Mucosa of descending colon (tissue), 3 donors: ENCODE results near the gene DPP6. TPM values are rescaled to one million over a fixed set of nuclear protein-coding genes. Genes with fewer than 3 reads are reported as not detected.

Source experiments
- ATAC-seq: fragments of 200-7000 bp; cut with Tn5 transposase; one replicate; pipeline ENCODE4 v1.9.1; 2020; ENCODE audit warnings: mild to moderate bottlenecking, moderate library complexity
- DNase-seq, 3 donors: peaks; one replicate each; pipeline ENCODE4 v3.0.0-alpha.2; 2020
- H3K36me3 ChIP-seq: fragments of 200-600 bp; one replicate; pipeline ENCODE4 v1.8.0; 2021; ENCODE audit warnings: low read depth, mild to moderate bottlenecking
- H3K4me1 ChIP-seq: fragments of 200-600 bp; one replicate; pipeline ENCODE4 v1.8.0; 2021; ENCODE audit warnings: low read depth, mild to moderate bottlenecking
- H3K4me3 ChIP-seq: fragments of 200-600 bp; one replicate; pipeline ENCODE4 v1.8.0; 2021; ENCODE audit warnings: mild to moderate bottlenecking
- H3K9me3 ChIP-seq: fragments of 200-600 bp; one replicate; pipeline ENCODE4 v1.8.0; 2021; ENCODE audit warnings: mild to moderate bottlenecking
- CTCF ChIP-seq: fragments of 200-600 bp; IDR thresholded peaks from one replicate; pipeline ENCODE4 v1.8.0; 2022; ENCODE audit warnings: antibody characterized with exemption, mild to moderate bottlenecking
- intact Hi-C, 2 donors: fragments of 100-400 bp; cut with DNase I in 1 of 2; cut with micrococcal nuclease in 1 of 2; formaldehyde crosslinking; loops; one replicate each; pipeline versions ENCODE4 v1.11.0 to v1.11.1; 2022; cut with DNase I, micrococcal nuclease
- total RNA-seq, 3 donors: library from RNA; stranded (reverse); fragmentation: NEBNext Ultra II Directional in 2 of 3; extraction: Animal tissue kit (Norgen Biotek cat#: 25700) in 2 of 3; gene quantifications; one replicate each; pipeline versions ENCODE4 v1.2.1 to v1.2.4, GENCODE V29; 2021 to 2023
- donor health status: DM: no; HTN: no; CAD: no; lungs with moderate emphysema.
- donor health status: DM: no; HTN: no; CAD: no.
- donor health status: DM: no; HTN: yes; CAD: no.

DPP6 gene
- total RNA-seq, 3 donors from 2014 or later, result 1.3 to 33.8 (median 1.5) TPM

DNA sequence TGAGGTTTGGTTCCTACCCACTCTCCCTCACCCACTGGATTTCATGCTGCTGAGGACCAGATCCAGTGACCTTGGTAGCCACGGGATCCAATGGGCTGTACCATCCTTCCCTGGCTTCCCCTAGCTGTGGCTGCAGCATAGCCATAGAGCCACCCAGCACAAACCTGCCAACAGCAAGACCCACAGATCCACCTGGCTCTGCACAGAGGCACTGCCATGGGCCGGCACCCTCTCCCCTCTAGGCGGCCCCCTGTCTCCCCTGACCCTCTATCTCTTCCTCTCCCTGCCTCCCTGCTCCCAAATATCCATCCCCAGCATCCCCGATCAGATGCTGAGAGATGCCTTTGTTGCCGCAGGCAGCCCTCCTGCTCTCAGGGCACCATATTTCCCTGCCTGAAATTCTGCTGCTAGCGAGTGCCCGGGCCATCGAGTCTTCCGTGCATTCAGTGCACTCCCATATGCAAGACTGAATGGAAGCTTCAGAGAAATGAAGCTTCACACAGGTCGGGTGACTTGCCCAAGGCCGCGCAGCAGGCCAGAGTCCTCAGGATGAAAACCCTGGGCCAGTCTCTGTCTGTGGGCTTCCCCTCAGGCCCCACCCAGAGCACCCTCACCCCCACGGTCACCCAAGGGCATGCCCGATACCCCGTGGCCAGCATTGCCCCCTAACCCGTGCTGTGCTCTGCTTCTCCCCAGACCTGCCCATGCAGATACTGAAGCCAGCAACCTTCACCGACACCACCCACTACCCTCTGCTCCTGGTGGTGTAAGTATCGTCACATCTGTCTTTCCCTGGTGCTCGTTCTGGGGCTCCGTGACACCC is 819.9 kb downstream of the DPP6 start:
- Histone ChIP-seq H3K9me3 (no peaks in the 10 kb centered on the region), H3K4me3 (no peak overlapping the region), H3K36me3 (no peaks in the 10 kb centered on the region), H3K4me1 (no peaks in the 10 kb centered on the region)
- DNase-seq (no peak), ATAC-seq (no peak)
- intact Hi-C loops, result no loop called here
- no peak for TF ChIP-seq CTCF

GRCh38 chr7:154872811-154873499 is 820.8 kb downstream of the DPP6 start:
- no peak for ATAC-seq
- Histone ChIP-seq H3K36me3 (no peaks in the 10 kb centered on the region), H3K4me3 (no peak overlapping the region), H3K9me3 (no peaks in the 10 kb centered on the region), H3K4me1 (no peaks in the 10 kb centered on the region)
- intact Hi-C loops, result no loop called here
- no peak for TF ChIP-seq CTCF
- DNase-seq, result no peak

DNA sequence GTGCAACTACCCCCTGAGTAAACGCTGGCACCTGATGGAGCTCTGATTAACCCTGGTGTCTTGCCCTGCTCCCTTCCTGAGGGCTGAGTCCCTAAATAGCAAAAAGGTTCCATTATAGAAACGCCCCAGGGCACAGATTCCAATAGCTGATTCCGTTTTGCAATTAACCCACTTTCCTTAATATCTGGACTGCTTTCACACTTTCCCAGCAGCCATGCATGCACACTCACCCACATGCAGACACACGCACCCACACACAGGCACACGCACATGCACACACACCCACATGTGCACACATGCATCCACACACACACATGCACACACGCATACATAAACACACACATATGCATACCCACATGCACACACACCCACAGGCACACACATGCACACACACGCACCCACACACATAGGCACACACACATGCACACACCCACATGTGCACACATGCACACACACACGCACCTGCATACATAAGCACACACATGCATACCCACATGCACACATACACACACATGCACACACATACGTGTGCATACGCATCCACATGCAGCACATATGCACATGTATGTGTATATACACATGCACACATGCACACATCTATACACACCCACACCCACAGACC is 821.4 kb downstream of the DPP6 start:
- Histone ChIP-seq H3K4me1 (no peaks in the 10 kb centered on the region), H3K9me3 (no peaks in the 10 kb centered on the region), H3K4me3 (no peak overlapping the region), H3K36me3 (no peaks in the 10 kb centered on the region)
- DNase-seq, result no peak
- ATAC-seq, result no peak
- no peak for TF ChIP-seq CTCF
- intact Hi-C loops, result no loop called here

DNA sequence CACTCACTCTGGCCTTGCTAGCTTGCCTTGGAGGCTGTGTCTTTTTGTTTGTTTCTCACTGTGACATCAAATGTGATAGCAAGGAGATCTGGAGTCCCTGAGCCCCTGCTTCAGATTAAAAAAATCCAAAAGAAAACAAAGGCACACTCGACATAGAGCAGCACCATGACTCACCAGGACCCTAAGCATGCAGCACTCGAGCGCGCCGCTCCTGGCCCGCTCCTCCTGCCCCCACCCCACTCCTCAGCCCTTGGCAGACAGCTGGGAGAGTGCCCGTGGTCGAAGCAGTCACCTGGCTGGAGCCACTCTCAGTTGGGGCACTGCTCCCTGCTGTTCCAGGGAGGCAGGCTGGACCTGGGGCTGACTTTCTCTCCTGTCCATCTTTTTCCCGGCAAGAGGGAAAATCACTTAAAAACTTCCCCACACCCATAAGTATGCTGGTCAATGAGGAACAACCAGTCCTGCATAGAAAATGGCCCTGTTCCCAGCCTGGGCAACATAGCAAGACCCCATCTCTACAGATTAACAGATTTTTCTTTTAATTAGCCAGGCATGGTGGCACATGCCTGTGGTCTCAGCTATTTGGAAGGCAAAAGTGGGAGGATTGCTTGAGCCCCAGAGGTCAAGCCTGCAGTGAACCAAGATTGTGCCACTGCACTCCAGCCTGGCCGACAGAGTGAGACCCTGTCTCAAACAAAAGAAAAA is 822.4 kb downstream of the DPP6 start:
- intact Hi-C loops, result no loop called here
- no peaks in the 10 kb centered on the region for H3K4me1 ChIP-seq
- no peaks in the 10 kb centered on the region for H3K36me3 ChIP-seq
- ATAC-seq (no peak), DNase-seq (no peak)
- H3K4me3 ChIP-seq, result no peak overlapping the region
- no peak for TF ChIP-seq CTCF
- H3K9me3 ChIP-seq, result no peaks in the 10 kb centered on the region

DNA sequence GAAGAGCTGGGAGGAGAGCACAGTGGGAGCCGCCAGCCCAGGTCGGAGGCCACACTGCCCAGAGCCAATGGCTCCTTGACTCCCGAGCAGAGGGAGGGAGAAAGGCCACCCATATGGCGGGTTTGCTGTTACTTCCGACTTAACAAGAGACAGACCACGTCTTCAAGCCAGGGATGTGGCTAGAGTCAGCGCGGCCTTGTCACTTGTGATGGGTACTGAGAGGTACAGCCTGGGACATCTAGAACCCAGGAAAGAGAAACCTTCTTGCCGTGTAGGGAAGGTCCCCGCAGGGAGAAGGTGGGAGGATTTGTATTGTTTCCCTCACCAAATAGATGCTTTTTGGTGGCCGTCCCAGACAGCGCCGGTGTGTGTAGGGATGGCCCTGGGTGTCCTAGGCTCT is 823.1 kb downstream of the DPP6 start:
- H3K4me3 ChIP-seq, result no peak overlapping the region
- no peak for ATAC-seq
- DNase-seq, result no peak
- no peaks in the 10 kb centered on the region for H3K4me1 ChIP-seq
- no peaks in the 10 kb centered on the region for H3K36me3 ChIP-seq
- intact Hi-C loops, result no loop called here
- TF ChIP-seq CTCF, result no peak
- no peaks in the 10 kb centered on the region for H3K9me3 ChIP-seq
